GM23338 (cell line): ENCODE data around the gene PMP22. TPM values are rescaled to one million over a fixed set of nuclear protein-coding genes. Genes with fewer than 3 reads are reported as not detected.

Experiments used
- ATAC-seq: fragments of 200-7000 bp; cut with Tn5 transposase; 3 replicates; pipeline ENCODE4 v1.9.1; 2020
- DNase-seq: peaks from one replicate; pipeline ENCODE4 v3.0.0-alpha.2; 2015; ENCODE audit warnings: low spot score
- H2AFZ ChIP-seq: fragments of 200-600 bp; sonication (generic); 2 replicates; pipeline ENCODE4 v1.8.0; 2016; ENCODE audit warnings: antibody characterized with exemption, mild to moderate bottlenecking, moderate library complexity
- H3F3A ChIP-seq: fragments of 200-600 bp; sonication (generic); replicated peaks from 2 replicates; pipeline ENCODE4 v1.8.0; 2017; ENCODE audit warnings: antibody characterized with exemption, mixed run types, low read depth
- H3K27ac ChIP-seq: fragments of 200-600 bp; sonication (generic); 2 replicates; pipeline ENCODE4 v1.6.1; 2016; ENCODE audit warnings: low read depth
- H3K27me3 ChIP-seq: fragments of 200-600 bp; sonication (generic); 2 replicates; pipeline ENCODE4 v1.8.0; 2016; ENCODE audit warnings: mild to moderate bottlenecking, mixed run types, moderate library complexity; ENCODE audit not compliant: insufficient read depth
- H3K36me3 ChIP-seq: fragments of 200-600 bp; sonication (generic); 2 replicates; pipeline ENCODE4 v1.8.0; 2016; ENCODE audit warnings: mild to moderate bottlenecking; ENCODE audit not compliant: insufficient read depth
- H3K4me1 ChIP-seq: fragments of 200-600 bp; sonication (generic); 2 replicates; pipeline ENCODE4 v1.8.0; 2016; ENCODE audit warnings: mild to moderate bottlenecking, moderate library complexity; ENCODE audit not compliant: insufficient read depth
- H3K4me2 ChIP-seq: fragments of 200-600 bp; sonication (generic); 2 replicates; pipeline ENCODE4 v1.7.1; 2017; ENCODE audit warnings: mixed run types
- H3K4me3 ChIP-seq: fragments of 200-600 bp; sonication (generic); 2 replicates; pipeline ENCODE4 v1.6.1; 2016; ENCODE audit warnings: mixed run types
- H3K79me2 ChIP-seq: fragments of 200-600 bp; sonication (generic); replicated peaks from 2 replicates; pipeline ENCODE4 v1.8.0; 2017; ENCODE audit warnings: mild to moderate bottlenecking; ENCODE audit not compliant: insufficient read depth
- H3K9me2 ChIP-seq: fragments of 200-600 bp; sonication (generic); 2 replicates; pipeline ENCODE4 v1.8.0; 2017; ENCODE audit not compliant: insufficient read depth
- H4K20me1 ChIP-seq: fragments of 200-600 bp; sonication (generic); replicated peaks from 2 replicates; pipeline ENCODE4 v1.8.0; 2017; ENCODE audit warnings: mild to moderate bottlenecking; ENCODE audit not compliant: insufficient read depth
- H3K27ac Mint-ChIP-seq: 2 replicates; pipeline ENCODE4 v1.8.0; 2020; ENCODE audit warnings: inconsistent platforms, mild to moderate bottlenecking, moderate library complexity, mixed read lengths
- H3K27me3 Mint-ChIP-seq: 3 replicates; pipeline ENCODE4 v1.8.0; 2022; ENCODE audit warnings: low read depth, mild to moderate bottlenecking, moderate library complexity, mixed read lengths, inconsistent platforms; ENCODE audit not compliant: insufficient read depth, poor library complexity
- H3K36me3 Mint-ChIP-seq: 3 replicates; pipeline ENCODE4 v1.8.0; 2021; ENCODE audit warnings: low read depth, mild to moderate bottlenecking, inconsistent platforms, moderate library complexity, mixed read lengths
- H3K4me1 Mint-ChIP-seq: 3 replicates; pipeline ENCODE4 v1.8.0; 2020; ENCODE audit warnings: mild to moderate bottlenecking, inconsistent platforms, mixed read lengths
- H3K4me3 Mint-ChIP-seq: 3 replicates; pipeline ENCODE4 v1.8.0; 2021; ENCODE audit warnings: moderate library complexity, mild to moderate bottlenecking, inconsistent platforms, mixed read lengths
- H3K9me3 Mint-ChIP-seq: 3 replicates; pipeline ENCODE4 v1.8.0; 2020; ENCODE audit warnings: moderate library complexity, mild to moderate bottlenecking, inconsistent platforms, mixed read lengths
- CREB1 ChIP-seq: fragments of 250-450 bp; sonication (Bioruptor Pico); IDR thresholded peaks from 2 replicates; pipeline ENCODE4 v1.5.0; 2020; ENCODE audit warnings: low read depth, mild to moderate bottlenecking, moderate library complexity
- CTCF ChIP-seq, 2 experiments: fragments of 200-600 bp in 1 of 2; sonication (generic) in 1 of 2; conservative IDR thresholded peaks; 2 replicates each; pipeline versions ENCODE4 v1.5.1 to v1.6.1; 2016 to 2017; ENCODE audit warnings: antibody characterized with exemption in 2 of 2, low read depth in 2 of 2, mild to moderate bottlenecking in 2 of 2, moderate library complexity in 1 of 2
- ETS1 ChIP-seq: IDR thresholded peaks from 2 replicates; pipeline ENCODE4 v1.6.1; 2016; ENCODE audit warnings: antibody characterized with exemption
- EZH2phosphoT487 ChIP-seq: fragments of 200-600 bp; sonication (generic); IDR thresholded peaks from one replicate; pipeline ENCODE4 v1.8.1; 2018; ENCODE audit warnings: antibody characterized with exemption; ENCODE audit not compliant: unreplicated experiment
- JUNB ChIP-seq: IDR thresholded peaks from one replicate; pipeline ENCODE4 v1.6.1; 2016; ENCODE audit warnings: antibody characterized with exemption; ENCODE audit not compliant: unreplicated experiment
- ZNF114 ChIP-seq: fragments of 250-450 bp; sonication (Bioruptor Pico); IDR thresholded peaks from 2 replicates; pipeline ENCODE4 v1.5.0; 2020; ENCODE audit warnings: mild to moderate bottlenecking, moderate library complexity
- polyA plus RNA-seq: library from polyadenylated mRNA; unstranded; fragments of >200 nt; fragmentation: Nextera tagmentation; extraction: Ambion mirVana; gene quantifications from 2 replicates; pipeline ENCODE4 v1.2.1, GENCODE V29; 2016
- total RNA-seq: library from RNA; depleted of rRNA; stranded (reverse); fragments of >200 nt; shearing (Covaris generic); gene quantifications from 2 replicates; pipeline ENCODE4 v1.2.3, GENCODE V29; 2014
- TF ChIP-seq, protein P1 (sequence below): fragments of 250-450 bp; sonication (Bioruptor Pico); IDR thresholded peaks from 2 replicates; pipeline ENCODE4 v1.5.0; 2020; ENCODE audit warnings: mild to moderate bottlenecking, moderate library complexity

Gene PMP22
- total and polyA plus RNA-seq, 2 experiments from 2014 or later = 1.2 to 2.2 TPM

GRCh38 chr17:15301845-15302244 lies 36.7 kb upstream of the PMP22 start (continued):
- TF ChIP-seq, protein P1, sequence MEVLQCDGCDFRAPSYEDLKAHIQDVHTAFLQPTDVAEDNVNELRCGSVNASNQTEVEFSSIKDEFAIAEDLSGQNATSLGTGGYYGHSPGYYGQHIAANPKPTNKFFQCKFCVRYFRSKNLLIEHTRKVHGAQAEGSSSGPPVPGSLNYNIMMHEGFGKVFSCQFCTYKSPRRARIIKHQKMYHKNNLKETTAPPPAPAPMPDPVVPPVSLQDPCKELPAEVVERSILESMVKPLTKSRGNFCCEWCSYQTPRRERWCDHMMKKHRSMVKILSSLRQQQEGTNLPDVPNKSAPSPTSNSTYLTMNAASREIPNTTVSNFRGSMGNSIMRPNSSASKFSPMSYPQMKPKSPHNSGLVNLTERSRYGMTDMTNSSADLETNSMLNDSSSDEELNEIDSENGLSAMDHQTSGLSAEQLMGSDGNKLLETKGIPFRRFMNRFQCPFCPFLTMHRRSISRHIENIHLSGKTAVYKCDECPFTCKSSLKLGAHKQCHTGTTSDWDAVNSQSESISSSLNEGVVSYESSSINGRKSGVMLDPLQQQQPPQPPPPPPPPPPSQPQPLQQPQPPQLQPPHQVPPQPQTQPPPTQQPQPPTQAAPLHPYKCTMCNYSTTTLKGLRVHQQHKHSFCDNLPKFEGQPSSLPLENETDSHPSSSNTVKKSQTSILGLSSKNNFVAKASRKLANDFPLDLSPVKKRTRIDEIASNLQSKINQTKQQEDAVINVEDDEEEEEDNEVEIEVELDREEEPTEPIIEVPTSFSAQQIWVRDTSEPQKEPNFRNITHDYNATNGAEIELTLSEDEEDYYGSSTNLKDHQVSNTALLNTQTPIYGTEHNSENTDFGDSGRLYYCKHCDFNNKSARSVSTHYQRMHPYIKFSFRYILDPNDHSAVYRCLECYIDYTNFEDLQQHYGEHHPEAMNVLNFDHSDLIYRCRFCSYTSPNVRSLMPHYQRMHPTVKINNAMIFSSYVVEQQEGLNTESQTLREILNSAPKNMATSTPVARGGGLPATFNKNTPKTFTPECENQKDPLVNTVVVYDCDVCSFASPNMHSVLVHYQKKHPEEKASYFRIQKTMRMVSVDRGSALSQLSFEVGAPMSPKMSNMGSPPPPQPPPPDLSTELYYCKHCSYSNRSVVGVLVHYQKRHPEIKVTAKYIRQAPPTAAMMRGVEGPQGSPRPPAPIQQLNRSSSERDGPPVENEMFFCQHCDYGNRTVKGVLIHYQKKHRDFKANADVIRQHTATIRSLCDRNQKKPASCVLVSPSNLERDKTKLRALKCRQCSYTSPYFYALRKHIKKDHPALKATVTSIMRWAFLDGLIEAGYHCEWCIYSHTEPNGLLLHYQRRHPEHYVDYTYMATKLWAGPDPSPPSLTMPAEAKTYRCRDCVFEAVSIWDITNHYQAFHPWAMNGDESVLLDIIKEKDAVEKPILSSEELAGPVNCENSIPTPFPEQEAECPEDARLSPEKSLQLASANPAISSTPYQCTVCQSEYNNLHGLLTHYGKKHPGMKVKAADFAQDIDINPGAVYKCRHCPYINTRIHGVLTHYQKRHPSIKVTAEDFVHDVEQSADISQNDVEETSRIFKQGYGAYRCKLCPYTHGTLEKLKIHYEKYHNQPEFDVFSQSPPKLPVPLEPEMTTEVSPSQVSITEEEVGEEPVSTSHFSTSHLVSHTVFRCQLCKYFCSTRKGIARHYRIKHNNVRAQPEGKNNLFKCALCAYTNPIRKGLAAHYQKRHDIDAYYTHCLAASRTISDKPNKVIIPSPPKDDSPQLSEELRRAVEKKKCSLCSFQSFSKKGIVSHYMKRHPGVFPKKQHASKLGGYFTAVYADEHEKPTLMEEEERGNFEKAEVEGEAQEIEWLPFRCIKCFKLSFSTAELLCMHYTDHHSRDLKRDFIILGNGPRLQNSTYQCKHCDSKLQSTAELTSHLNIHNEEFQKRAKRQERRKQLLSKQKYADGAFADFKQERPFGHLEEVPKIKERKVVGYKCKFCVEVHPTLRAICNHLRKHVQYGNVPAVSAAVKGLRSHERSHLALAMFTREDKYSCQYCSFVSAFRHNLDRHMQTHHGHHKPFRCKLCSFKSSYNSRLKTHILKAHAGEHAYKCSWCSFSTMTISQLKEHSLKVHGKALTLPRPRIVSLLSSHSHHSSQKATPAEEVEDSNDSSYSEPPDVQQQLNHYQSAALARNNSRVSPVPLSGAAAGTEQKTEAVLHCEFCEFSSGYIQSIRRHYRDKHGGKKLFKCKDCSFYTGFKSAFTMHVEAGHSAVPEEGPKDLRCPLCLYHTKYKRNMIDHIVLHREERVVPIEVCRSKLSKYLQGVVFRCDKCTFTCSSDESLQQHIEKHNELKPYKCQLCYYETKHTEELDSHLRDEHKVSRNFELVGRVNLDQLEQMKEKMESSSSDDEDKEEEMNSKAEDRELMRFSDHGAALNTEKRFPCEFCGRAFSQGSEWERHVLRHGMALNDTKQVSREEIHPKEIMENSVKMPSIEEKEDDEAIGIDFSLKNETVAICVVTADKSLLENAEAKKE = no peak
- TF ChIP-seq ZNF114 (CRISPR knock-in tag) = no peak

DNA sequence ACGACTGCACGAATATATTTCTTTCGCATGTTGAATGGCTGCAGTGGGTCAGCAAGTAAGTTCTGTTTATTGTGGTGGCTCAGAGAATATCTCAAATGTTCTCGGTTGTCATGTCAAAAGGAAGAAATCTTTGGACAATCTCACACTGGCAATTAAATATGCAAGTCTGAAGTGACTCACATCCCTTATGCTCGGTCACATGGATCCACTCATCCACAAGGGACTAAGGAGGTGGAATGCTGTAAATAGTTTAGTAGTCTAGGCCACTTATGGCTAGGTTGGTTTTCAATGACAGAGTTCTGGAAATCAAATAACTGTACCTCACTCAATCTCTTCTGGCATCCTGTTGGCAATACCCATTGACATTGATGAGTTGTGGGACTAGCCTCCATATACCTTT lies 33.0 kb upstream of the PMP22 start:
- no peaks in the 10 kb centered on the region for H3K4me1 Mint-ChIP-seq
- DNase-seq (no peak), ATAC-seq (no peak)
- TF ChIP-seq ZNF114 (CRISPR knock-in tag) = no peak
- TF ChIP-seq JUNB = no peak
- TF ChIP-seq, protein P1 = no peak
- TF ChIP-seq CTCF (conservative IDR thresholded peaks at IDR 0.05; ENCODE audit: low read depth in 2 of 2) = no peak
- TF ChIP-seq EZH2phosphoT487 = no peak
- no peak for TF ChIP-seq ETS1
- no peak for TF ChIP-seq CREB1 (CRISPR knock-in tag)

More for the DNA sequence above, 33.0 kb upstream of the PMP22 start:
- Mint-ChIP-seq H3K9me3 (no peaks in the 10 kb centered on the region; the same call in 2 of the 3 replicates), H3K27me3 (peaks cover 9% of the 10 kb centered on the region), H3K27ac (no peak overlapping the region), H3K36me3 (no peaks in the 10 kb centered on the region), H3K4me3 (no peak overlapping the region)
- no peak overlapping the region for H3K27ac ChIP-seq
- H4K20me1 ChIP-seq = no peaks in the 10 kb centered on the region
- H3K9me2 ChIP-seq = no peaks in the 10 kb centered on the region
- H2AFZ ChIP-seq = no peak overlapping the region
- H3K4me2 ChIP-seq = no peak overlapping the region
- no peak overlapping the region for H3K4me3 ChIP-seq
- no peaks in the 10 kb centered on the region for H3K27me3 ChIP-seq
- H3K36me3 ChIP-seq = no peaks in the 10 kb centered on the region
- H3F3A ChIP-seq = no peaks in the 10 kb centered on the region
- no peaks in the 10 kb centered on the region for H3K79me2 ChIP-seq
- H3K4me1 ChIP-seq = no peaks in the 10 kb centered on the region
